Epithelial cell of esophagus (primary cell): Measurements from ENCODE around the gene SP3.

Experiments
- DNase-seq: peaks from one replicate; pipeline ENCODE4 v3.0.0; 2010; ENCODE audit warnings: low read depth
- H3K4me3 ChIP-seq: 2 replicates; pipeline ENCODE4 v1.5.1; 2011; ENCODE audit warnings: mild to moderate bottlenecking, low read length, control low read depth
- CTCF ChIP-seq: IDR thresholded peaks from 2 replicates; pipeline ENCODE4 v1.5.1; 2011; ENCODE audit warnings: low read depth, mild to moderate bottlenecking, low read length, control low read depth, inconsistent platforms; ENCODE audit not compliant: insufficient read depth; ENCODE audit errors: missing control alignments

Gene SP3

GRCh38 chr2:173997269-173997668 lies 32.1 kb upstream of the SP3 start:
- no peak overlapping the region for H3K4me3 ChIP-seq
- no peak for TF ChIP-seq CTCF
- peak; percentile 29 for DNase-seq

- DNase-seq = no peak
- no peak overlapping the region for H3K4me3 ChIP-seq
- no peak for TF ChIP-seq CTCF
Measured at GRCh38 chr2:173996766-173997165, 31.6 kb upstream of the SP3 start.

GRCh38 chr2:173993459-173993858 lies 28.3 kb upstream of the SP3 start:
- no peak overlapping the region for H3K4me3 ChIP-seq
- TF ChIP-seq CTCF = no peak
- DNase-seq = no peak

- TF ChIP-seq CTCF = no peak
- DNase-seq = peak; percentile 72
- H3K4me3 ChIP-seq = no peak overlapping the region
Measured at GRCh38 chr2:173991856-173992588, 26.8 kb upstream of the SP3 start.

- peak; percentile 69 for DNase-seq
- no peak overlapping the region for H3K4me3 ChIP-seq
- TF ChIP-seq CTCF = no peak
Measured at GRCh38 chr2:173990970-173991819, 26.0 kb upstream of the SP3 start.

- DNase-seq = no peak
- no peak overlapping the region for H3K4me3 ChIP-seq
- TF ChIP-seq CTCF = no peak
Measured at GRCh38 chr2:173990245-173990644, 25.1 kb upstream of the SP3 start.

- H3K4me3 ChIP-seq = no peak overlapping the region
- no peak for TF ChIP-seq CTCF
- DNase-seq = no peak
Measured at GRCh38 chr2:173989884-173990215, 24.7 kb upstream of the SP3 start.
